ENCODE results near the gene ZNF521.
"Not testable (repeated sequence)": the region's sequence is repeated elsewhere in the genome, so short reads cannot be mapped to it uniquely, and the experiment has no call there.

Gene ZNF521

GRCh38 chr18:25287106-25287505 is 64.9 kb downstream of the ZNF521 start:
- DNase-seq: no peak

DNA sequence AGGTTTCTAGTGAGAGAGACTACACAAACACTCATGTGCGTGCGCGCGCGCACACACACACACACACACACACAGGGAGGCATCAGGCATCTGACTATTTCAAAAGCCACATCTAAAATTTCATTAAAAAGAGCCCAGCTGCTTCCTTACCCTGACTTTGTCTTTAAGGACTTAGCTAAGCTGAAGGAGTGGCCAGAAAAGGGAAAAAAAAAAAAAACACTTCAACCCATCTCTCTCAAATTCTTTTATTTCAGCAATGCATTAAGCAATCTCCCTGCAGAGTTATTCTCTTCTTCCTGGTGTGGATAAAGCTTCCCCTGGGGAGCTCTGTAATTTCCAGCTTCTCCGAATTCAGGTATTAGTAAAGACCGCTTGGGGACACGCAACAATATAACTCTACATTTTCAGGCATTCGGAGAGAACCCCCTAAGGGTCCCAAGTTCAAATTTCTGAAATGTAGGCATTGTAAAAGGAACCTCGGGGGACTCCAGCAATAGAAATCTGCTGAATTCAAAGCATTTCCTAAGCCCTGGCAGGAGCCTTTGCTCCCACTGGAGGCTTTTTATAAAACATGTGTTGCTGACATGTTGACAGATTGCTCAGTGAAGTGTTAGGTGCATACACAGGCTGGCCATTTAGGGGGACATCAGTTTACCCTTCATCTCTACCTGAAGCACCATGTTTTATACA is 67.0 kb downstream of the ZNF521 start:
- DNase-seq: no peak

DNA sequence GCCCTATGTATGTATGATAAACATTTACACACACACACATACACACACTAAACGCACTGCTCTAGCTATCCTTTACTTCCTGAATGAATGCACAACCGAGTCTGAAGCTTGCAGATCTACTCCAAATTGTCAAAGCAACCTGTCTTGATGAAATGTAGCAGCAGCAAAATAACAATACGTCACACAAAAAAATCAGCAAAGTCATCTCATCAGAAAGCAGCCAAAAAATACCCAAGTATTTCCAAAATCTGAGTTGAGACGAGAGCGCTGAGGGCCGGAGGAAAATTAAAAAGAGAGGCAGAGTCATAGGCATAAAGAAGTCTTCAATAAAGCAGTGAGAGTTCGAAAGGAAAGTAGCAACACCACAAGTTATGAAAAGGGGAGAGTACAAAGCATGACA is 67.7 kb downstream of the ZNF521 start:
- no peak for DNase-seq

GRCh38 chr18:25283781-25284180 is 68.2 kb downstream of the ZNF521 start:
- no peak for DNase-seq

DNA sequence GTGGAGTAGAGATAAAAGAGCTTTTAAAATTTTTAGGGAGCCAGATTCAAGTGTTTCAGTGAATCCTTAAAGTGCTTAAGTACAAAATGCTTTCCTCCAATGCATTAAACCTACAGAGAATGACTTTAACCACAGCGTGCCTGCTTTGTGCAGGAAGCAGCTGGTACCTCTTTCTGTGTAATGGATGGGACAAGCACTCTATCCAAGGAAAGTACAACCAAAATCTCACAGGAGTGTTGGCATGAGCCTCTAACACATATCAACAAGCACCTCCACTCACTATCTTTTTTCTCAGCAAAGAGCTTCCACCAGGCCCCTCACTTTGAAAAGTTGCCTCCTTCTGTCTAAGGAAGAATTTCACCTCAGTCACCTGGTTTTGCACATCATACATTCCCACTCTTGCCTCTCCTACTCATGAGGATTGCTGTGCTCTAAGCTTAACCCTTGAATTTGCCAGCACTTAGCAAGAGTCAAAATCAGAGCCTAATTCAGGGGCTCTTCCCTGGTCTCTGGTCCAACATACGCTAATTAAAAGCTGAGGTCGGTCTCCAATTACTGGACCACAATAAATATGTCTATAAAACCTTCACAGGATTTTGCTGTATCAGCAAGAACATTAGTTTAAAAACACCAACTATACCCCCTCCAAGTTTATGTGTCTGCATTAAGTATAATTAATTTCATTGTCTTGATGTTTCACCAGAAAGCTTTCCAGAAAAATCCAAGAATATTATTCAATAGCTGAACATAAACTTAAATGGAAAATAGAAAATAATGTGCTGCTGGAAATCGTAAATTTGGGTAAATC is 68.9 kb downstream of the ZNF521 start:
- DNase-seq: no peak

- DNase-seq: no peak
These were observed 69.7 kb downstream of the ZNF521 start for GRCh38 chr18:25282282-25282681.

GRCh38 chr18:25281556-25281955 is 70.4 kb downstream of the ZNF521 start:
- no peak for DNase-seq

- DNase-seq: no peak
These were observed 72.0 kb downstream of the ZNF521 start for GRCh38 chr18:25279961-25280360.

DNA sequence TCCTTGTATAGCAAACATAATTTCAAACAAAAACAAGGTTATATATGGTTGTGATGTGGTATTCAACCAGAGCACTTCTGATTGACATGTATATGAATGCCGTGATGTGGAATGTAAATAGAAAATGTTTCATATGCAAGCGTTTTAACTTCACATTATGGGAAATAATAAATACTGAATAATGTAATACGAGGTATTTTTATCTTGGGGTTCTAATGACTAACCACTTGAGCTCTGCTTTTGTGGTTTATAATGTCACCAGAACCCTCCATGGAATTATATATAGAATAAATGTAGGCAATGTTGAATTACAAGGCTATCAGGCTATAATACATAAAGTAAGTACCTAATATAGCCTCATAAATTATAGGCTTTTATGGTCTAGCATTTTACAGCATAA is 72.4 kb downstream of the ZNF521 start:
- DNase-seq: no peak

DNA sequence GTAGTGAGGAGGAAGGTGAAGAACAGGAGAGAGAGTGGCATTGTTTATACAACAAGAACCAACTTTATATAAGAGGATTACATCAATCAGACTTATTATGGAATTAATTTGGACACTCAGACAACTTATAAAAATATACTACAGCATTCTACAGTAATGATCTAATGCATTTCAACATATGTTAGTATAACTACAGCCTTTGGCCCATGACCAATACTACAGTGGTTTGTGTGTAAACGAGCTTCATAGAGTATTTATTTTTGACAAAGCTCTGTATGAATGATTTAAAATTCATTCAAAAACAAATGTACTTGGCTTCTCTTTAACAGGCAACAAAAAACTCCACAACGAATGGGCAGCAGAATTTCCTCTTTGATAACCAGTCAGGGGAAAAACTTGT is 72.8 kb downstream of the ZNF521 start:
- no peak for DNase-seq

DNA sequence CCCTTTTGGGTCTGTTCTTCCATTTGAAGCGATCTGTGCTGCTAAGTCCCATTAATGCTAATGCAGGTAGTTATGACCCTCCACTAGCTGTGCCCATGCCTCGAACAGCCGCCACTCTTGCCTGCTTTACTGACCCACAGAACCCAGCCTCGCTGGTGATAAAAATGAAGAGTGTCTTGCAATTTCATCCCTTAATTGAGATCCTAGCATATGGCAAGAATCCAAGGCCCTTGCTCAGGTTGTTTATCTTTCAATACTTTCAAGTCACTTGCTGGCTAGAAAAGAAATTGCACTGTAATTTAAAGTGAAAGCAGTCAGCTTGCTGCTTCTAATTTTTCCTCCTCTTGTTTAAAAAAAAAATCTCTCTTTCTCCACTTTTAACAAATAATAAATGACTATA is 73.6 kb downstream of the ZNF521 start:
- no peak for DNase-seq

DNA sequence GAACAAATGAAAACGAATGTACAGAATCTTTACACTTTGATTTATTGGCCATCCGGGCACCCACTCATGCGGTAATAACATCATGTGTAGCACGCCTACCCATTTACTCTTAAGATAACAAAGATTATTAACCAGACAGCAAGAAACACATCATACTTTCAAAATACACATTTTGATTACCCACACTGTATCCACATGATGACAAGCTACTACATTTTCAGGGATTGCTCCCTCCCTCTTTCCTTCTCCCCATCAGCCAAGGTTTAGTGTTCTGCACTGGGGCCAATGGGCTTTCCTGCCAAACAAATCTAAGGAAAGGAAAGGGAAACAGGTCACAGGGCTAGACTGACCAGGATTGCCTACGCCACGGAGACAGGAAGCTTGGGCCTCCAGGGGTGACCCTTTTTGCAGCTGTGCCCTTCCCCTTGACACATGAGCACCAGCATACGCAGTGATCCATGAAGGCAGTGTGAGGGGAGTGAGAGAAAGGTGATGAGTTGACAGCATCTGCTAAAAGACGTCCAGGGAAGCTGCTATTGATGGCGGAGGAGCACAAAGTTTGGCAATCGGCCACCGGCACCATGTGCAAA is 76.5 kb downstream of the ZNF521 start:
- no peak for DNase-seq

- DNase-seq: no peak
These were observed 77.0 kb downstream of the ZNF521 start for GRCh38 chr18:25274926-25275325.

DNA sequence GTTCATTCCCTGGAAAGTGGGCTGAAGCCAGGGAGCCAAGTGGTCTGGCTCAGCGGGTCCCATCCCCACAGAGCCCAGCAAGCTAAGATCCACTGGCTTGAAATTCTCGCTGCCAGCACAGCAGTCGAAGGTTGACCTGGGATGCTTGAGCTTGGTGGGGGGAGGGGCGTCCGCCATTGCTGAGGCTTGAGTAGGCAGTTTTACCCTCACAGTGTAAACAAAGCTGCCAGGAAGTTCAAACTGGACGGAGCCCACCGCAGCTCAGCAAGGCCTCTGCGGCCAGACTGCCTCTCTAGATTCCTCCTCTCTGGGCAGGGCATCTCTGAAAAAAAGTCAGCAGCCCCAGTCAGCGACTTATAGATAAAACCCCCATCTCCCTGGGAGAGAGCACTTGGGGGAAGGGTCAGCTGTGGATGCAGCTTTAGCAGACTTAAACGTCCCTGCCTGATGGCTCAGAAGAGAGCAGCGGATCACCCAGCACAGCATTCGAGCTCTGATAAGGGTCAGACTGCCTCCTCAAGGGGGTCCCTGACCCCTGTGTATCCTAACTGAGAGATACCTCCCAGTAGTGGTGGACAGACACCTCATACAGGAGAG is 84.9 kb downstream of the ZNF521 start:
- not testable (repeated sequence) for DNase-seq

DNA sequence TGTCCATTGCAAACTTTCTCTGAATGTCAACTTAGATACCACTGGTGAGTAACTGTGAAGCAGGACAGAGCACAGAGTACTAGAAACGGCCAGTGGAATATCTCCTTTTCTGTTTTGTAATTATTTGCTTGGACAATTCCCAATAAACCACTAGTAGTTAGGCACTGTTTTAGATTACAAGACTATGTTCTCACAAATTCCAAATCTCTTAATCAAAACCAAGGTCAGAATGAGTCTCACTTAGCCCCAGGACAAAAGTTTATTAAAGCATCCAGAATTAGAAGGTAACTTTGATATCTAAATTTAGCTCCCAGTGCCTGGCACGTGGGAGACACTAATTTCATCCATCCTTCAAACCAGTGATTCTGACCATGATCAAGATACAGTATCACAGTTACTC is 89.0 kb downstream of the ZNF521 start:
- DNase-seq: no peak

- no peak for DNase-seq
These were observed 90.2 kb downstream of the ZNF521 start for GRCh38 chr18:25261768-25262167.

DNA sequence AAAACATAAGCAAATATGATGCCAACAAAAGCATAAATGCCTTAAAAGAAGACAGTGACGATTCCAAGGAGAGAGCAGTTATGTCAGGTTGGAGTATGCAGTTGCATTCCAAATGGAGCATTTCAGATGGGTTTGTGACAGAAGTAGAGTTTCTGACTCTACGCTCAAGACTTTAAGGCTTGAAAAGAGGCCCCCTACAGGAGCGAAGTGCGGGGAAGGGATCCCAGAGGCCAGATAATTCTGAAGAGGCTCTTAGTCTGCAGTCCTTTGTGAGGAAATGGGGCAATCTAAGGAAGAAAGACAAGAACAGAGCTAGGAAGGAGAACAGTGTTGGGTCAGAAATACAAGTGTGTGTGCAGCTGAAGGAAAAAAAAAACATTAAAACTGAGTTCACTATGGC is 95.5 kb downstream of the ZNF521 start:
- no peak for DNase-seq

DNA sequence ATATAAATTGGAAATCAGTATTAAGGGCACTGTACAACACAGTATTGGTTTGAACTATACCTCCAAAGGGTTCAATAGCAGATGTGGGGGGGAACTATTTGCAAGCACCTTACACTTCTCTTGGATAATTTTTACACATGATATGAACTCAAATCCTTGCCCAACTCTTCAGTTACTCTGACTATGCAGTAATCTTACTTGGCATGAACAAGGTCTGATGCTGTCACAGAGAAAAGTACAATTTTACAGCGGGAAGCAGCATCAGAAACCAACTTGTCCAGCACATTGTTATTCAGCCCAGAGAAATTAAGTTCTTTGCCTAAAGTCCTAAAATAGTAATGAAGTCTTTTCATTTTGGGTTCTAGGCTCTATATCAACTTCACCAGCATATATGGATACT is 98.2 kb downstream of the ZNF521 start:
- DNase-seq: no peak

DNA sequence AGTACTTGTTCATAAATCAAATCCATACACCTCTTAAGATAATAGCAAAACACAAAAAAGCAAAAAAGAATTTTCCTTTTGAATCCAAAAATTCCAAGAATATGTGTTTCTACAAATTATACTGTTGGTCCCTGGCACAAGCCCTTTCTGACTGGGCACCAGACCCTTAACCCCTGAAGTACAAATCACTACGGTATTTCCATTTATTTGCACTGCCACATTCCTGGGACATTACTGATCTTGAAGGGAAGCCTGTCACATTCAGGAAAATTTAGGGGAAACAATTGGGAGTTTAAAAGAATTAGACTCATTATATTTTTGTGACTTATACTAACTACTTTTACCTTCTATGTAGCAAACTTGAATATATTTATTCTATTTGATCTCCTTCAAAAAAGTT is 98.8 kb downstream of the ZNF521 start:
- DNase-seq: no peak

- DNase-seq: no peak
These were observed 100.9 kb downstream of the ZNF521 start for GRCh38 chr18:25251068-25251467.

DNA sequence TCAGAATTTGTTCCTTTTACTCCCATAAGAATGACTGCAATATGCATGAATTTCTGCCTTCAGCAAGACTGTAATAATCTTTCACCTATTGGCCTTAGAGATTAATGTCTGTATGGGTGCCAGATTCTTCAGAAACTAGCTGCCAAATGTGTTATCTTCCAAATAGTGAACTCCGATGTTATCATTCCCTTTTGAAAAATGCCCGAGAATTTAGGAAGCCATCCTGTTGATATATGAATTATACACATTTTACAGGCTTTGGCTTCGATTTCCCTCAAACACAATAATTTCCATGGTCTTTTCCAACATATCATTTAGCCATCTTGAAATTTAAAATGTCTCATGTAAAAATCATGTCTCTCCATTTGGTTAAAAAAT is 101.5 kb downstream of the ZNF521 start:
- DNase-seq: no peak

- no peak for DNase-seq
These were observed 103.2 kb downstream of the ZNF521 start for GRCh38 chr18:25248755-25249154.

GRCh38 chr18:25247725-25248124 is 104.2 kb downstream of the ZNF521 start:
- no peak for DNase-seq

Measured in NCI-H2029 (cell line).